Heart left ventricle (tissue), 16 donors: ENCODE measurements around the gene ASB2. TPM values are rescaled to one million over a fixed set of nuclear protein-coding genes. Genes with fewer than 3 reads are reported as not detected.

ENCODE experiments used
- ATAC-seq, 4 donors: fragments of 200-7000 bp; cut with Tn5 transposase; one replicate each; pipeline ENCODE4 v1.9.1; 2020 to 2022; ENCODE audit warnings: moderate library complexity in 4 of 4, mild to moderate bottlenecking in 3 of 4, moderate number of reproducible peaks in 1 of 4
- DNase-seq, 5 donors: peaks; one replicate each; pipeline ENCODE4 v3.0.0-alpha.2; 2020
- H3K27ac ChIP-seq, 12 donors: fragments of 200-600 bp; sonication (generic) in 4 of 12; one replicate each; pipeline versions ENCODE4 v1.5.0 to v1.8.0; 2016 to 2022; ENCODE audit warnings: mild to moderate bottlenecking in 2 of 12
- H3K27me3 ChIP-seq, 9 donors: fragments of 200-600 bp; sonication (generic) in 2 of 9; one replicate each; pipeline versions ENCODE4 v1.5.1 to v1.8.0; 2016 to 2022; ENCODE audit warnings: mild to moderate bottlenecking in 3 of 9
- H3K36me3 ChIP-seq, 9 donors: fragments of 200-600 bp; sonication (generic) in 2 of 9; one replicate each; pipeline versions ENCODE4 v1.5.0 to v1.8.0; 2018 to 2022; ENCODE audit warnings: mild to moderate bottlenecking in 2 of 9
- H3K4me1 ChIP-seq, 12 donors: fragments of 200-600 bp; sonication (generic) in 4 of 12; one replicate each; pipeline versions ENCODE4 v1.5.0 to v1.8.0; 2016 to 2022; ENCODE audit warnings: mild to moderate bottlenecking in 3 of 12
- H3K4me3 ChIP-seq, 12 donors: fragments of 200-600 bp; sonication (generic) in 4 of 12; one replicate each; pipeline versions ENCODE4 v1.5.0 to v1.8.0; 2017 to 2022; ENCODE audit warnings: mild to moderate bottlenecking in 9 of 12, moderate library complexity in 4 of 12
- H3K9me3 ChIP-seq, 12 donors: fragments of 200-600 bp; sonication (generic) in 4 of 12; one replicate each; pipeline versions ENCODE4 v1.5.0 to v1.8.0; 2016 to 2022; ENCODE audit warnings: mild to moderate bottlenecking in 1 of 12
- CTCF ChIP-seq, 12 donors: fragments of 200-600 bp; sonication (generic) in 4 of 12; IDR thresholded peaks; one replicate each; pipeline versions ENCODE4 v1.5.0 to v1.8.0; 2018 to 2022; ENCODE audit warnings: antibody characterized with exemption in 12 of 12, mild to moderate bottlenecking in 5 of 12
- POLR2A ChIP-seq, 2 donors: fragments of 450-650 bp; IDR thresholded peaks; one replicate each; pipeline ENCODE4 v1.6.1; 2017; ENCODE audit warnings: antibody characterized with exemption in 2 of 2, mild to moderate bottlenecking in 2 of 2, moderate library complexity in 2 of 2
- WGBS, 4 donors: extraction: QIAGEN DNeasy Blood & Tissue Kit in 2 of 4; methylation state at CpG; one replicate each; pipeline versions ENCODE4 v1.1.5 to v1.1.7; 2013 to 2018; 5-methylcytosine and 5-hydroxymethylcytosine counted together
- intact Hi-C, 10 donors: fragments of 100-400 bp; cut with DNase I; formaldehyde crosslinking; loops; one replicate each; pipeline versions ENCODE4 v1.11.1 to v1.14.2; 2022
- polyA plus RNA-seq, 2 donors: library from polyadenylated mRNA; stranded (reverse); fragments of 200-250 nt; gene quantifications; one replicate each; pipeline ENCODE4 v1.2.3, GENCODE V29; 2013
- total RNA-seq, 9 donors: library from RNA; depleted of rRNA in 2 of 9; stranded (reverse); fragments of >200 nt in 2 of 9; fragmentation: NEBNext Ultra II Directional in 3 of 9; extraction: Animal tissue kit (Norgen Biotek cat#: 25700) in 3 of 9; gene quantifications; one replicate each; pipeline versions ENCODE4 v1.1.0 to v1.2.4, GENCODE V29; 2016 to 2023
- donor health status: ischemic (EF 13 %, LVEDD 7.1; RV severe dilation, severe dysfunction).
- donor health status: healthy with polysubstance abuse.
- donor health status: DM: no; HTN: yes; CAD: no.
- donor health status: DM: no; HTN: no; CAD: no.
- donor health status: ischemic (EF 25% LVEDD 6.9; RV normal size, moderate dysfunction).
- donor health status: ischemic (EF 25% LVEDD 5.7; RV mildly dilated, moderate dysfunction).
- donor health status: healthy.
- donor health status: DM: yes; HTN: yes; CAD: no.
- donor health status: ischemic (EF 35%, LVEDD 5.7; RV mildly dilated, moderate dysfunction).
- donor health status: nonischemic (EF 11% LVEDD 7.7; RV severe dilation, severe dysfunction).
- donor health status: DM: yes; HTN: yes; CAD: no.
- donor health status: PGD.
- donor health status: ischemic (EF 29% LVEDD 5.4; RV normal size, mild dysfunction).
- donor health status: nonischemic (EF 23%, LVEDD 6.1; RV moderate dilation, normal function).

Gene ASB2
- total and polyA plus RNA-seq, 11 donors, result 22.4 to 411 (median 166) TPM

DNA sequence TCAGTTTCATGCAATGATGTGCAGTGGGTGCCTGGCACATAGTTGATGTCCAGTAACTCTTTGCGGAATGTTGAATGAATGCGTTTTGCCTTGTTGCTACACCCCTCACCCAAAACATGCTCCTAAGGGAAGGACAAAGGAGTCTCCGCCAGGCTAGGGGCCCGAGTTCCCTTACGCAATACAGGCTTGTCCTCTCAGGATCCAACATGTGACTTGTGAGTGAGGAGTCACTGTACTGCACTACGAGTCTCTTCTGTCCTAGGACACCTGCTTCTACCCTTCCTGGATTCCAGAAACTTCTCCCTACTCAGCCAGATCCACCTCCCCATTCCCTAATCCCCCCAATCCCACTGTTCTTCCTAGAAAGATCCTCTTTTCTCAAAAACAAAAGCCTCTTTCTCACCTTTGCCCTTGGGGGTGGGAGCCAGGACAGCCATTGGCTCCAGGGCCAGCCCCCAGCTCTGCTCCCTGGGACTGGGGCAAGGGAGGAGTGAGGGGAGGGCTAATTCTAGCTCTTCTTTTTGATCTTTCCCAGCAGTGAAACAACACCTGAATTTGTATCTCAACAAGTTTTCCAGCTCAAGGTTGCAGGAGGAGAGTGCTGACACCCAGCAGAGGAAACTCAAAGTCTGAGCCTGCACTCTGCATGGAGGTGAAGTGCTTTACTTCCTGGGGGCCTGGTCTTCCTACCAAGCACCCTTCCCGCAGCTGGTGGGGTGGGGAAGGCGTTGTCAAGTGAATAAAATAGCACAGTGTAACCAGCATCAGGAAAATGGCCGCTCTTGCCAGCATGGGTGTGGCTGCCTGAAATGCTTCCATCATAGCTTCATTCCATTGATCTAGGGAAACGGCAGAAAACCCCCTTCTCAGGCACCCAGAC is 46.4 kb upstream of the ASB2 start:
- no peaks in the 10 kb centered on the region for H3K9me3 ChIP-seq
- H3K4me1 ChIP-seq, result peaks cover 0 to 9% (median 1%) of the 10 kb centered on the region in 12 donors
- 69 to 78% (median 72%) methylated on average over 10 of the region's 10 CpGs for WGBS, 4 donors
- H3K36me3 ChIP-seq, result no peaks in the 10 kb centered on the region
- TF ChIP-seq POLR2A (IDR thresholded peaks at IDR 0.05), result no peak
- no peak for TF ChIP-seq CTCF (IDR thresholded peaks at IDR 0.05)
- H3K27ac ChIP-seq, result no peak overlapping the region
- intact Hi-C loops, result loop anchor here in 1 of 10 donors (10.0 kb wide), 1 partner anchor 818 kb away; the partner anchor contains the start of genes GON7 and UBR7
- no peaks in the 10 kb centered on the region for H3K27me3 ChIP-seq
- no peak overlapping the region for H3K4me3 ChIP-seq
- DNase-seq (no peak), ATAC-seq (no peak)

- 65 to 70% (median 67%) methylated on average over 10 of the region's 10 CpGs for WGBS, 4 donors
- intact Hi-C loops, result loop anchor here in 1 of 10 donors (10.0 kb wide), 1 partner anchor 817 kb away; the partner anchor contains the start of genes GON7 and UBR7
These were observed 45.2 kb upstream of the ASB2 start for GRCh38 chr14:94021416-94022157.

GRCh38 chr14:94021001-94021400 is 44.6 kb upstream of the ASB2 start:
- Histone ChIP-seq H3K9me3 (no peaks in the 10 kb centered on the region), H3K4me1 (peaks cover 0 to 2% (median 0%) of the 10 kb centered on the region in 12 donors), H3K4me3 (no peak overlapping the region), H3K27me3 (no peaks in the 10 kb centered on the region), H3K36me3 (no peaks in the 10 kb centered on the region), H3K27ac (no peak overlapping the region)
- intact Hi-C loops, result loop anchor here in 1 of 10 donors (10.0 kb wide), 1 partner anchor 816 kb away; the partner anchor contains the start of genes GON7 and UBR7
- no peak for TF ChIP-seq POLR2A (IDR thresholded peaks at IDR 0.05)
- TF ChIP-seq CTCF (IDR thresholded peaks at IDR 0.05), result no peak
- ATAC-seq, result no peak
- DNase-seq, result no peak
- 64 to 91% (median 80%) methylated on average over 2 of the region's 2 CpGs for WGBS, 4 donors

More at GRCh38 chr14:94021416-94022157, 45.2 kb upstream of the ASB2 start:
- Histone ChIP-seq H3K9me3 (no peaks in the 10 kb centered on the region), H3K27ac (no peak overlapping the region), H3K4me1 (peaks cover 0 to 4% (median 0%) of the 10 kb centered on the region in 12 donors), H3K36me3 (no peaks in the 10 kb centered on the region), H3K27me3 (no peaks in the 10 kb centered on the region), H3K4me3 (no peak overlapping the region)
- ATAC-seq (no peak), DNase-seq (no peak)
- TF ChIP-seq POLR2A (IDR thresholded peaks at IDR 0.05) (no peak), CTCF (IDR thresholded peaks at IDR 0.05) (no peak)

- no peaks in the 10 kb centered on the region for H3K4me1 ChIP-seq
- ATAC-seq (no peak), DNase-seq (no peak)
- no peaks in the 10 kb centered on the region for H3K36me3 ChIP-seq
- H3K4me3 ChIP-seq, result no peak overlapping the region
- intact Hi-C loops, result loop anchor here in 1 of 10 donors (10.0 kb wide), 1 partner anchor 815 kb away; the partner anchor contains the start of genes GON7 and UBR7
- 89 to 91% (median 89%) methylated on average over 4 of the region's 4 CpGs for WGBS, 4 donors
- TF ChIP-seq CTCF (IDR thresholded peaks at IDR 0.05) (no peak), POLR2A (IDR thresholded peaks at IDR 0.05) (no peak)
- no peak overlapping the region for H3K27ac ChIP-seq
- no peaks in the 10 kb centered on the region for H3K9me3 ChIP-seq
- no peaks in the 10 kb centered on the region for H3K27me3 ChIP-seq
These were observed 43.9 kb upstream of the ASB2 start for GRCh38 chr14:94020267-94020666.
